ENCODE results near the gene SOS1. TPM values are rescaled to one million over a fixed set of nuclear protein-coding genes. Genes with fewer than 3 reads are reported as not detected.

The SOS1 gene
- total and polyA plus RNA-seq, 4 donors, result 4.2 to 16.4 (median 7.2) TPM

GRCh38 chr2:38997781-38998180 lies 123.1 kb downstream of the SOS1 start:
- Histone ChIP-seq H3K36me3 (ENCODE audit: control insufficient read depth in 4 of 4, insufficient read depth in 3 of 4, low read depth in 1 of 4, low read length in 3 of 4) (peaks cover 1 to 26% (median 11%) of the 10 kb centered on the region in 4 donors), H3K4me3 (ENCODE audit: low read depth in 1 of 3, low read length in 3 of 3) (no peak overlapping the region), H3K27ac (ENCODE audit: low read depth in 1 of 2, low read length in 2 of 2) (no peak overlapping the region), H3K4me1 (ENCODE audit: control insufficient read depth in 4 of 4, insufficient read depth in 4 of 4, low read length in 3 of 4) (peaks cover 0 to 2% (median 0%) of the 10 kb centered on the region in 4 donors), H3K27me3 (ENCODE audit: control insufficient read depth in 4 of 4, insufficient read depth in 4 of 4, low read length in 3 of 4) (no peaks in the 10 kb centered on the region), H3K9ac (ENCODE audit: low read depth in 1 of 2, low read length in 2 of 2) (no peak overlapping the region), H3K9me3 (ENCODE audit: control insufficient read depth in 4 of 4, low read length in 3 of 4) (no peaks in the 10 kb centered on the region)
- no peak for TF ChIP-seq REST (IDR thresholded peaks at IDR 0.05)
- no peak for TF ChIP-seq GABPA (IDR thresholded peaks at IDR 0.05 in 1 of 2, conservative IDR thresholded peaks at IDR 0.05 in 1 of 2)
- no peak for TF ChIP-seq EGR1 (IDR thresholded peaks at IDR 0.05; ENCODE audit: low read depth in 2 of 2)
- TF ChIP-seq, protein P1, sequence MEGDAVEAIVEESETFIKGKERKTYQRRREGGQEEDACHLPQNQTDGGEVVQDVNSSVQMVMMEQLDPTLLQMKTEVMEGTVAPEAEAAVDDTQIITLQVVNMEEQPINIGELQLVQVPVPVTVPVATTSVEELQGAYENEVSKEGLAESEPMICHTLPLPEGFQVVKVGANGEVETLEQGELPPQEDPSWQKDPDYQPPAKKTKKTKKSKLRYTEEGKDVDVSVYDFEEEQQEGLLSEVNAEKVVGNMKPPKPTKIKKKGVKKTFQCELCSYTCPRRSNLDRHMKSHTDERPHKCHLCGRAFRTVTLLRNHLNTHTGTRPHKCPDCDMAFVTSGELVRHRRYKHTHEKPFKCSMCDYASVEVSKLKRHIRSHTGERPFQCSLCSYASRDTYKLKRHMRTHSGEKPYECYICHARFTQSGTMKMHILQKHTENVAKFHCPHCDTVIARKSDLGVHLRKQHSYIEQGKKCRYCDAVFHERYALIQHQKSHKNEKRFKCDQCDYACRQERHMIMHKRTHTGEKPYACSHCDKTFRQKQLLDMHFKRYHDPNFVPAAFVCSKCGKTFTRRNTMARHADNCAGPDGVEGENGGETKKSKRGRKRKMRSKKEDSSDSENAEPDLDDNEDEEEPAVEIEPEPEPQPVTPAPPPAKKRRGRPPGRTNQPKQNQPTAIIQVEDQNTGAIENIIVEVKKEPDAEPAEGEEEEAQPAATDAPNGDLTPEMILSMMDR (IDR thresholded peaks at IDR 0.05; ENCODE audit: low read depth, low read length, missing input control), result no peak
- no peak for TF ChIP-seq YY1 (IDR thresholded peaks at IDR 0.05)
- no peak for TF ChIP-seq HNF4G (IDR thresholded peaks at IDR 0.05)
- no peak for TF ChIP-seq NR2F2 (IDR thresholded peaks at IDR 0.05)
- TF ChIP-seq FOXA1 (IDR thresholded peaks at IDR 0.05), result no peak
- DNase-seq (ENCODE audit: low spot score), result no peak
- 56% methylated on average over 4 of the region's 4 CpGs for WGBS

DNA sequence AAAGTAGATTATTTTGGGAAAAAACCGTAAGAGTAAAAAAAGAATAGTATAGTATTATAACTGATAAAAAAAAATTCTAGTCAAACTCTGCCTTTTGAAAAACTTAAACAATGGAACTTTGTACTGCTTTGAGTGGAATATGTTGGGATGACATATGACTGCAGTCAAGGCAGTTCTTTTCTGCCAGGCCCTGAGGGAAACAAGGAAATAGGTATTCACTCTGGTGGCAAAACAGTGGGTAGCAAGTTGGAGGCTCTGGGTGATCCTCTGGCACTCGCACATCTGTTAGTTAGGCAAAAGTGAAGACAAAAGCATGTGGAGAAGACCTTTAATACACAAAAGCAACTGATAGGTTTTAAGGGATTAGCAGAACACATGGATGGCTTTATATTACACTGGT lies 129.0 kb downstream of the SOS1 start:
- DNase-seq (ENCODE audit: low spot score), result no peak
- Histone ChIP-seq H3K27ac (ENCODE audit: low read depth in 1 of 2, low read length in 2 of 2) (no peak overlapping the region), H3K4me1 (ENCODE audit: control insufficient read depth in 4 of 4, insufficient read depth in 4 of 4, low read length in 3 of 4) (no peaks in the 10 kb centered on the region), H3K27me3 (ENCODE audit: control insufficient read depth in 4 of 4, insufficient read depth in 4 of 4, low read length in 3 of 4) (no peaks in the 10 kb centered on the region), H3K4me3 (ENCODE audit: low read depth in 1 of 3, low read length in 3 of 3) (no peak overlapping the region), H3K9me3 (ENCODE audit: control insufficient read depth in 4 of 4, low read length in 3 of 4) (no peaks in the 10 kb centered on the region), H3K36me3 (ENCODE audit: control insufficient read depth in 4 of 4, insufficient read depth in 3 of 4, low read depth in 1 of 4, low read length in 3 of 4) (peaks cover 0 to 20% (median 11%) of the 10 kb centered on the region in 4 donors), H3K9ac (ENCODE audit: low read depth in 1 of 2, low read length in 2 of 2) (no peak overlapping the region)
- no peak for TF ChIP-seq JUND (IDR thresholded peaks at IDR 0.05)
- TF ChIP-seq MAX (IDR thresholded peaks at IDR 0.05), result no peak
- TF ChIP-seq, protein P1 (IDR thresholded peaks at IDR 0.05; ENCODE audit: low read depth, low read length, missing input control), result no peak
- no peak for TF ChIP-seq YY1 (IDR thresholded peaks at IDR 0.05)
- TF ChIP-seq EGR1 (IDR thresholded peaks at IDR 0.05; ENCODE audit: low read depth in 2 of 2), result no peak
- TF ChIP-seq REST (IDR thresholded peaks at IDR 0.05), result no peak
- TF ChIP-seq HNF4A (conservative IDR thresholded peaks at IDR 0.05), result no peak
- TF ChIP-seq, protein P2, sequence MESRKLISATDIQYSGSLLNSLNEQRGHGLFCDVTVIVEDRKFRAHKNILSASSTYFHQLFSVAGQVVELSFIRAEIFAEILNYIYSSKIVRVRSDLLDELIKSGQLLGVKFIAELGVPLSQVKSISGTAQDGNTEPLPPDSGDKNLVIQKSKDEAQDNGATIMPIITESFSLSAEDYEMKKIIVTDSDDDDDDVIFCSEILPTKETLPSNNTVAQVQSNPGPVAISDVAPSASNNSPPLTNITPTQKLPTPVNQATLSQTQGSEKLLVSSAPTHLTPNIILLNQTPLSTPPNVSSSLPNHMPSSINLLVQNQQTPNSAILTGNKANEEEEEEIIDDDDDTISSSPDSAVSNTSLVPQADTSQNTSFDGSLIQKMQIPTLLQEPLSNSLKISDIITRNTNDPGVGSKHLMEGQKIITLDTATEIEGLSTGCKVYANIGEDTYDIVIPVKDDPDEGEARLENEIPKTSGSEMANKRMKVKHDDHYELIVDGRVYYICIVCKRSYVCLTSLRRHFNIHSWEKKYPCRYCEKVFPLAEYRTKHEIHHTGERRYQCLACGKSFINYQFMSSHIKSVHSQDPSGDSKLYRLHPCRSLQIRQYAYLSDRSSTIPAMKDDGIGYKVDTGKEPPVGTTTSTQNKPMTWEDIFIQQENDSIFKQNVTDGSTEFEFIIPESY (IDR thresholded peaks at IDR 0.05), result no peak
- no peak for TF ChIP-seq RXRA (IDR thresholded peaks at IDR 0.05)
- no peak for TF ChIP-seq GABPA (IDR thresholded peaks at IDR 0.05 in 1 of 2, conservative IDR thresholded peaks at IDR 0.05 in 1 of 2)
- 93% methylated on average over 2 of the region's 2 CpGs for WGBS
